GM23338 (cell line): ENCODE data around the gene NCOA7. TPM values are rescaled to one million over a fixed set of nuclear protein-coding genes. Genes with fewer than 3 reads are reported as not detected.

Source experiments
- ATAC-seq: fragments of 200-7000 bp; cut with Tn5 transposase; 3 replicates; pipeline ENCODE4 v1.9.1; 2020
- DNase-seq: peaks from one replicate; pipeline ENCODE4 v3.0.0-alpha.2; 2015; ENCODE audit warnings: low spot score
- H2AFZ ChIP-seq: fragments of 200-600 bp; sonication (generic); 2 replicates; pipeline ENCODE4 v1.8.0; 2016; ENCODE audit warnings: antibody characterized with exemption, mild to moderate bottlenecking, moderate library complexity
- H3F3A ChIP-seq: fragments of 200-600 bp; sonication (generic); replicated peaks from 2 replicates; pipeline ENCODE4 v1.8.0; 2017; ENCODE audit warnings: antibody characterized with exemption, mixed run types, low read depth
- H3K27ac ChIP-seq: fragments of 200-600 bp; sonication (generic); 2 replicates; pipeline ENCODE4 v1.6.1; 2016; ENCODE audit warnings: low read depth
- H3K27me3 ChIP-seq: fragments of 200-600 bp; sonication (generic); 2 replicates; pipeline ENCODE4 v1.8.0; 2016; ENCODE audit warnings: mild to moderate bottlenecking, mixed run types, moderate library complexity; ENCODE audit not compliant: insufficient read depth
- H3K36me3 ChIP-seq: fragments of 200-600 bp; sonication (generic); 2 replicates; pipeline ENCODE4 v1.8.0; 2016; ENCODE audit warnings: mild to moderate bottlenecking; ENCODE audit not compliant: insufficient read depth
- H3K4me1 ChIP-seq: fragments of 200-600 bp; sonication (generic); 2 replicates; pipeline ENCODE4 v1.8.0; 2016; ENCODE audit warnings: mild to moderate bottlenecking, moderate library complexity; ENCODE audit not compliant: insufficient read depth
- H3K4me2 ChIP-seq: fragments of 200-600 bp; sonication (generic); 2 replicates; pipeline ENCODE4 v1.7.1; 2017; ENCODE audit warnings: mixed run types
- H3K4me3 ChIP-seq: fragments of 200-600 bp; sonication (generic); 2 replicates; pipeline ENCODE4 v1.6.1; 2016; ENCODE audit warnings: mixed run types
- H3K79me2 ChIP-seq: fragments of 200-600 bp; sonication (generic); replicated peaks from 2 replicates; pipeline ENCODE4 v1.8.0; 2017; ENCODE audit warnings: mild to moderate bottlenecking; ENCODE audit not compliant: insufficient read depth
- H3K9me2 ChIP-seq: fragments of 200-600 bp; sonication (generic); 2 replicates; pipeline ENCODE4 v1.8.0; 2017; ENCODE audit not compliant: insufficient read depth
- H4K20me1 ChIP-seq: fragments of 200-600 bp; sonication (generic); replicated peaks from 2 replicates; pipeline ENCODE4 v1.8.0; 2017; ENCODE audit warnings: mild to moderate bottlenecking; ENCODE audit not compliant: insufficient read depth
- H3K27ac Mint-ChIP-seq: 2 replicates; pipeline ENCODE4 v1.8.0; 2020; ENCODE audit warnings: inconsistent platforms, mild to moderate bottlenecking, moderate library complexity, mixed read lengths
- H3K27me3 Mint-ChIP-seq: 3 replicates; pipeline ENCODE4 v1.8.0; 2022; ENCODE audit warnings: low read depth, mild to moderate bottlenecking, moderate library complexity, mixed read lengths, inconsistent platforms; ENCODE audit not compliant: insufficient read depth, poor library complexity
- H3K36me3 Mint-ChIP-seq: 3 replicates; pipeline ENCODE4 v1.8.0; 2021; ENCODE audit warnings: low read depth, mild to moderate bottlenecking, inconsistent platforms, moderate library complexity, mixed read lengths
- H3K4me1 Mint-ChIP-seq: 3 replicates; pipeline ENCODE4 v1.8.0; 2020; ENCODE audit warnings: mild to moderate bottlenecking, inconsistent platforms, mixed read lengths
- H3K4me3 Mint-ChIP-seq: 3 replicates; pipeline ENCODE4 v1.8.0; 2021; ENCODE audit warnings: moderate library complexity, mild to moderate bottlenecking, inconsistent platforms, mixed read lengths
- H3K9me3 Mint-ChIP-seq: 3 replicates; pipeline ENCODE4 v1.8.0; 2020; ENCODE audit warnings: moderate library complexity, mild to moderate bottlenecking, inconsistent platforms, mixed read lengths
- CREB1 ChIP-seq: fragments of 250-450 bp; sonication (Bioruptor Pico); IDR thresholded peaks from 2 replicates; pipeline ENCODE4 v1.5.0; 2020; ENCODE audit warnings: low read depth, mild to moderate bottlenecking, moderate library complexity
- CTCF ChIP-seq, 2 experiments: fragments of 200-600 bp in 1 of 2; sonication (generic) in 1 of 2; conservative IDR thresholded peaks; 2 replicates each; pipeline versions ENCODE4 v1.5.1 to v1.6.1; 2016 to 2017; ENCODE audit warnings: antibody characterized with exemption in 2 of 2, low read depth in 2 of 2, mild to moderate bottlenecking in 2 of 2, moderate library complexity in 1 of 2
- ETS1 ChIP-seq: IDR thresholded peaks from 2 replicates; pipeline ENCODE4 v1.6.1; 2016; ENCODE audit warnings: antibody characterized with exemption
- EZH2 ChIP-seq: fragments of 200-600 bp; sonication (generic); IDR thresholded peaks from one replicate; pipeline ENCODE4 v1.8.0; 2017; ENCODE audit warnings: antibody characterized with exemption, mild to moderate bottlenecking, low read depth; ENCODE audit not compliant: unreplicated experiment
- EZH2phosphoT487 ChIP-seq: fragments of 200-600 bp; sonication (generic); IDR thresholded peaks from one replicate; pipeline ENCODE4 v1.8.1; 2018; ENCODE audit warnings: antibody characterized with exemption; ENCODE audit not compliant: unreplicated experiment
- JUNB ChIP-seq: IDR thresholded peaks from one replicate; pipeline ENCODE4 v1.6.1; 2016; ENCODE audit warnings: antibody characterized with exemption; ENCODE audit not compliant: unreplicated experiment
- NANOG ChIP-seq: IDR thresholded peaks from 2 replicates; pipeline ENCODE4 v1.6.1; 2016; ENCODE audit warnings: antibody characterized with exemption, borderline replicate concordance
- POLR2AphosphoS5 ChIP-seq: IDR thresholded peaks from 2 replicates; pipeline ENCODE4 v1.6.1; 2016; ENCODE audit warnings: antibody characterized with exemption, low read depth
- REST ChIP-seq: IDR thresholded peaks from one replicate; pipeline ENCODE4 v1.6.1; 2018; ENCODE audit warnings: antibody characterized with exemption; ENCODE audit not compliant: unreplicated experiment
- STAT1 ChIP-seq: IDR thresholded peaks from one replicate; pipeline ENCODE4 v1.6.1; 2016; ENCODE audit warnings: antibody characterized with exemption; ENCODE audit not compliant: unreplicated experiment
- ZNF114 ChIP-seq: fragments of 250-450 bp; sonication (Bioruptor Pico); IDR thresholded peaks from 2 replicates; pipeline ENCODE4 v1.5.0; 2020; ENCODE audit warnings: mild to moderate bottlenecking, moderate library complexity
- ZNF331 ChIP-seq: fragments of 250-450 bp; sonication (Bioruptor Pico); IDR thresholded peaks from 2 replicates; pipeline ENCODE4 v1.5.0; 2020; ENCODE audit warnings: low read depth, mild to moderate bottlenecking, moderate library complexity
- ZNF462 ChIP-seq: fragments of 250-450 bp; sonication (Bioruptor Pico); IDR thresholded peaks from 2 replicates; pipeline ENCODE4 v1.5.0; 2020; ENCODE audit warnings: mild to moderate bottlenecking, moderate library complexity
- polyA plus RNA-seq: library from polyadenylated mRNA; unstranded; fragments of >200 nt; fragmentation: Nextera tagmentation; extraction: Ambion mirVana; gene quantifications from 2 replicates; pipeline ENCODE4 v1.2.1, GENCODE V29; 2016
- total RNA-seq: library from RNA; depleted of rRNA; stranded (reverse); fragments of >200 nt; shearing (Covaris generic); gene quantifications from 2 replicates; pipeline ENCODE4 v1.2.3, GENCODE V29; 2014

The NCOA7 gene
- total and polyA plus RNA-seq, 2 experiments from 2014 or later, result 9.3 to 15.7 TPM

- H3K36me3 Mint-ChIP-seq, result no peaks in the 10 kb centered on the region
- Histone ChIP-seq H3K36me3 (no peaks in the 10 kb centered on the region), H3K4me2 (no peak overlapping the region), H3K27me3 (no peaks in the 10 kb centered on the region), H3K27ac (no peak overlapping the region), H3K4me1 (no peaks in the 10 kb centered on the region), H3F3A (no peaks in the 10 kb centered on the region), H3K4me3 (no peak overlapping the region), H3K9me2 (no peaks in the 10 kb centered on the region), H3K79me2 (no peaks in the 10 kb centered on the region), H2AFZ (no peak overlapping the region), H4K20me1 (no peaks in the 10 kb centered on the region)
- DNase-seq (no peak), ATAC-seq (no peak)
- no peak overlapping the region for H3K4me3 Mint-ChIP-seq
- H3K4me1 Mint-ChIP-seq, result no peaks in the 10 kb centered on the region
- 0 out of 3 replicates have a peak, but pooled peaks cover 4% of the 10 kb centered on the region for H3K9me3 Mint-ChIP-seq
- H3K27me3 Mint-ChIP-seq, result peaks cover 7% of the 10 kb centered on the region
- no peak for TF ChIP-seq ZNF462 (CRISPR knock-in tag)
- TF ChIP-seq POLR2AphosphoS5, result no peak
- no peak for TF ChIP-seq EZH2phosphoT487
- no peak for TF ChIP-seq EZH2
- TF ChIP-seq STAT1, result no peak
- no peak for TF ChIP-seq CREB1
- no peak for TF ChIP-seq JUNB
- no peak for TF ChIP-seq ZNF114 (CRISPR knock-in tag)
- TF ChIP-seq REST, result no peak
- no peak for TF ChIP-seq NANOG
- no peak for TF ChIP-seq CTCF (conservative IDR thresholded peaks at IDR 0.05; ENCODE audit: low read depth in 2 of 2)
- TF ChIP-seq ETS1, result no peak
- TF ChIP-seq ZNF331 (CRISPR knock-in tag), result no peak
- no peak overlapping the region for H3K27ac Mint-ChIP-seq
These were observed 141.7 kb downstream of the NCOA7 start for GRCh38 chr6:125932451-125932795.
